RKO (cell line): ENCODE results near the gene ACTR1B.
A peak's percentile ranks its signal among the peaks of the same experiment; 100 is the strongest.
"Not testable (repeated sequence)": the region's sequence is repeated elsewhere in the genome, so short reads cannot be mapped to it uniquely, and the experiment has no call there.

Source experiments
- DNase-seq: peaks from one replicate; pipeline ENCODE4 v3.0.0-alpha.2; 2016; ENCODE audit warnings: low spot score

The ACTR1B gene

GRCh38 chr2:97658691-97659157 is 5.1 kb downstream of the ACTR1B start:
- no peak for DNase-seq

GRCh38 chr2:97657986-97658690 is 5.7 kb downstream of the ACTR1B start:
- no peak for DNase-seq

- DNase-seq, result no peak
Observed at GRCh38 chr2:97656905-97657587, 6.8 kb downstream of the ACTR1B start.

GRCh38 chr2:97656129-97656755 is 7.6 kb downstream of the ACTR1B start:
- DNase-seq, result no peak

- DNase-seq, result no peak
Observed at GRCh38 chr2:97654791-97655190, 9.1 kb downstream of the ACTR1B start.

- DNase-seq, result no peak
Observed at GRCh38 chr2:97654309-97654708, 9.5 kb downstream of the ACTR1B start.

GRCh38 chr2:97653874-97654273 is 10.0 kb downstream of the ACTR1B start:
- DNase-seq, result no peak

- no peak for DNase-seq
Observed at GRCh38 chr2:97653473-97653872, 10.4 kb downstream of the ACTR1B start.

GRCh38 chr2:97651114-97651513 is 12.7 kb downstream of the ACTR1B start:
- no peak for DNase-seq

- no peak for DNase-seq
Observed at GRCh38 chr2:97646977-97647376, 16.9 kb downstream of the ACTR1B start.

- peak; percentile 98 for DNase-seq
Observed at GRCh38 chr2:97645695-97646629, 17.9 kb downstream of the ACTR1B start, which contains the start of gene COX5B. Gene COX5B, plus strand, starts transcription at chr2:97646062. Its CDS starts 25 bp downstream, at chr2:97646087.

GRCh38 chr2:97645112-97645694 is 18.6 kb downstream of the ACTR1B start:
- peak; percentile 29 for DNase-seq

GRCh38 chr2:97644023-97644717 is 19.7 kb downstream of the ACTR1B start:
- no peak for DNase-seq

GRCh38 chr2:97626049-97626430 is 37.8 kb downstream of the ACTR1B start:
- DNase-seq, result not testable (repeated sequence)

GRCh38 chr2:97625354-97626048 is 38.3 kb downstream of the ACTR1B start:
- not testable (repeated sequence) for DNase-seq

GRCh38 chr2:97622976-97623375 is 40.9 kb downstream of the ACTR1B start:
- not testable (repeated sequence) for DNase-seq

- not testable (repeated sequence) for DNase-seq
Observed at GRCh38 chr2:97620492-97620891, 43.4 kb downstream of the ACTR1B start.

GRCh38 chr2:97618939-97619827 is 44.7 kb downstream of the ACTR1B start:
- not testable (repeated sequence) for DNase-seq

- DNase-seq, result no peak
Observed at GRCh38 chr2:97617911-97618310, 45.9 kb downstream of the ACTR1B start.
